NB4 (cell line): ENCODE data around the gene NIPBL.
"Not testable (repeated sequence)": the region's sequence is repeated elsewhere in the genome, so short reads cannot be mapped to it uniquely, and the experiment has no call there.

ENCODE experiments used
- MYC ChIP-seq: IDR thresholded peaks from 2 replicates; pipeline ENCODE4 v1.6.1; 2011; ENCODE audit warnings: low read depth, low read length
- TF ChIP-seq, protein P1 (sequence below): IDR thresholded peaks from one replicate; pipeline ENCODE4 v1.5.1; 2012; ENCODE audit warnings: low read depth, low read length

DNA sequence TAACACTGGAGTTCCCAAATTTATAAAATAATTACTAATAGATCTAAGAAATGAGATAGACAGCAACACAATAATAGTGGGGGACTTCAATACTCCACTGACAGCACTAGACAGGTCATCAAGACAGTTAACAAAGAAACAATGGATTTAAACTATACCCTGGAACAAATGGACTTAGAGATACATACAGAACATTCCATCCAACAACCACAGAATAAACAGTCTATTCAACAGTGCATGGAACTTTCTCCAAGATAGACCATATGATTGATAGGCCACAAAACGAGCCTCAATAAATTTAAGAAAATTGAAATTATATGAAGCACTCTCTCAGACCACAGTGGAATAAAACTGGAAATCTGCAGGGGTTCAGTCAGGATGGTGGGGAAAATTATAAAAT lies 209.5 kb downstream of the NIPBL start:
- TF ChIP-seq, protein P1, sequence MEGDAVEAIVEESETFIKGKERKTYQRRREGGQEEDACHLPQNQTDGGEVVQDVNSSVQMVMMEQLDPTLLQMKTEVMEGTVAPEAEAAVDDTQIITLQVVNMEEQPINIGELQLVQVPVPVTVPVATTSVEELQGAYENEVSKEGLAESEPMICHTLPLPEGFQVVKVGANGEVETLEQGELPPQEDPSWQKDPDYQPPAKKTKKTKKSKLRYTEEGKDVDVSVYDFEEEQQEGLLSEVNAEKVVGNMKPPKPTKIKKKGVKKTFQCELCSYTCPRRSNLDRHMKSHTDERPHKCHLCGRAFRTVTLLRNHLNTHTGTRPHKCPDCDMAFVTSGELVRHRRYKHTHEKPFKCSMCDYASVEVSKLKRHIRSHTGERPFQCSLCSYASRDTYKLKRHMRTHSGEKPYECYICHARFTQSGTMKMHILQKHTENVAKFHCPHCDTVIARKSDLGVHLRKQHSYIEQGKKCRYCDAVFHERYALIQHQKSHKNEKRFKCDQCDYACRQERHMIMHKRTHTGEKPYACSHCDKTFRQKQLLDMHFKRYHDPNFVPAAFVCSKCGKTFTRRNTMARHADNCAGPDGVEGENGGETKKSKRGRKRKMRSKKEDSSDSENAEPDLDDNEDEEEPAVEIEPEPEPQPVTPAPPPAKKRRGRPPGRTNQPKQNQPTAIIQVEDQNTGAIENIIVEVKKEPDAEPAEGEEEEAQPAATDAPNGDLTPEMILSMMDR, result not testable (repeated sequence)
- TF ChIP-seq MYC, result not testable (repeated sequence)
